Right lobe of liver (tissue), 6 donors: ENCODE measurements around the gene ZCCHC7. TPM values are rescaled to one million over a fixed set of nuclear protein-coding genes. Genes with fewer than 3 reads are reported as not detected.

Experiments
- ATAC-seq, 4 donors: fragments of 200-7000 bp; cut with Tn5 transposase; one replicate each; pipeline ENCODE4 v1.9.1; 2020; ENCODE audit warnings: mild to moderate bottlenecking in 4 of 4, moderate library complexity in 4 of 4
- DNase-seq, 3 donors: peaks; one replicate each; pipeline ENCODE4 v3.0.0-alpha.2; 2020
- H3K27ac ChIP-seq, 3 donors: fragments of 200-600 bp; one replicate each; pipeline ENCODE4 v1.8.0; 2022
- H3K27me3 ChIP-seq, 2 donors: fragments of 200-600 bp; one replicate each; pipeline ENCODE4 v1.8.0; 2022
- H3K36me3 ChIP-seq, 4 donors: fragments of 200-600 bp; sonication (generic) in 1 of 4; one replicate each; pipeline versions ENCODE4 v1.5.1 to v1.8.0; 2017 to 2022; ENCODE audit warnings: control low read depth in 1 of 4
- H3K4me1 ChIP-seq, 4 donors: fragments of 200-600 bp; sonication (generic) in 1 of 4; one replicate each; pipeline versions ENCODE4 v1.5.1 to v1.8.0; 2017 to 2022; ENCODE audit warnings: control low read depth in 1 of 4
- H3K4me3 ChIP-seq, 3 donors: fragments of 200-600 bp; one replicate each; pipeline ENCODE4 v1.8.0; 2022
- H3K9me3 ChIP-seq, 4 donors: fragments of 200-600 bp; sonication (generic) in 1 of 4; one replicate each; pipeline versions ENCODE4 v1.5.1 to v1.8.0; 2017 to 2022; ENCODE audit warnings: control low read depth in 1 of 4
- POLR2A ChIP-seq: fragments of 450-650 bp; IDR thresholded peaks from one replicate; pipeline ENCODE4 v1.6.1; 2017; ENCODE audit warnings: antibody characterized with exemption, mild to moderate bottlenecking
- WGBS: methylation state at CpG from one replicate; pipeline ENCODE4 v1.1.6; 2018; ENCODE audit warnings: low coverage, low lambda C conversion rate; ENCODE audit not compliant: insufficient coverage; ENCODE audit errors: missing lambda C conversion rate; 5-methylcytosine and 5-hydroxymethylcytosine counted together
- intact Hi-C, 2 donors: fragments of 100-400 bp; cut with DNase I; formaldehyde crosslinking; loops; one replicate each; pipeline versions ENCODE4 v1.11.2 to v1.14.1; 2022
- total RNA-seq, 6 experiments: library from RNA; depleted of rRNA in 2 of 6; stranded (reverse); fragments of >200 nt in 2 of 6; fragmentation: NEBNext Ultra II Directional in 3 of 6; extraction: Animal tissue kit (Norgen Biotek cat#: 25700) in 3 of 6; gene quantifications; one replicate each; pipeline versions ENCODE4 v1.1.0 to v1.2.4, GENCODE V29; 2016 to 2023
- TF ChIP-seq, protein P1 (sequence below), 4 donors: fragments of 200-600 bp in 3 of 4; fragments of 450-650 bp in 1 of 4; IDR thresholded peaks; one replicate each; pipeline versions ENCODE4 v1.5.1 to v1.8.0; 2016 to 2022; ENCODE audit warnings: antibody characterized with exemption in 4 of 4, mild to moderate bottlenecking in 2 of 4
- donor health status: DM: no; HTN: yes; CAD: no.
- donor health status: DM: no; HTN: no; CAD: no.
- donor health status: DM: no; HTN: no; CAD: no.
- donor health status: DM: no; HTN: yes; CAD: no.
- donor health status: DM: no; HTN: yes; CAD: no.

The ZCCHC7 gene
- total RNA-seq, 6 experiments from 2014 or later = 5.9 to 10.0 (median 7.2) TPM

DNA sequence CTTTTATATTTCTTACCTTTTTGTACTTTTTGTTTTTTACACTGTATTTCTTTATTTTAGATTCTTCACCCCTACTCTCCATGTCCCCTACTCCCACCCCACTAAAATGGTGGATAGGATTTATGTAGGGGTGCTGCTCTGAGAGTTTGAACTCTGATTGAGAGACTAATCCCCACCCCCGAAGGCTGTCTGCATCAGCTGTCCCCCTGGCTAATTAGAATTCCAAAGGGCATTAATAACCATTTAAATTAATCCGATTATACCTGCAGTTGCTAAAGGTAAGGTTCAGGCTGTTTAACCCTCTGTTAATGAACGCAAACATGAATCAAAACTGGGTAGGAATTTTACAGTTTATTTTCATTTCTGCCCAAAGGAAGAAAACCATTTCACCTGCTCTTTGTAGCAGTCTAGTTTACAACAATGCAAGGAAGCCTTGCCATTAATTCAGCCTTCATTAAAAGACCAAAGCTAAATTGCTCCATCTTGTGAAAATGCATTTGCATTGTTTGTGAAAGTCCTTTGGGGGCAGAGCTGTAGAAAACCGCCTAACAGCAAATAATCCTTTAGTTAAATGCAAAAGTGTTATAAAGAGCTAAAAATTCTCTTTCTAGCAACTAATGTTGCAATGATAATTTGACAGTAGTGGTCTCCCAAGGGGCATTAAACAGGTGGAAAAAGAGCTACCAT lies 71.2 kb downstream of the ZCCHC7 start:
- Histone ChIP-seq H3K4me1 (no peaks in the 10 kb centered on the region), H3K27ac (no peak overlapping the region), H3K9me3 (no peaks in the 10 kb centered on the region), H3K27me3 (no peaks in the 10 kb centered on the region), H3K36me3 (peaks cover 0 to 2% (median 0%) of the 10 kb centered on the region in 4 donors), H3K4me3 (no peak overlapping the region)
- no peak for ATAC-seq
- intact Hi-C loops = no loop called here
- WGBS = 87% methylated on average over 3 of the region's 4 CpGs
- no peak for DNase-seq
- no peak for TF ChIP-seq POLR2A
- TF ChIP-seq, protein P1, sequence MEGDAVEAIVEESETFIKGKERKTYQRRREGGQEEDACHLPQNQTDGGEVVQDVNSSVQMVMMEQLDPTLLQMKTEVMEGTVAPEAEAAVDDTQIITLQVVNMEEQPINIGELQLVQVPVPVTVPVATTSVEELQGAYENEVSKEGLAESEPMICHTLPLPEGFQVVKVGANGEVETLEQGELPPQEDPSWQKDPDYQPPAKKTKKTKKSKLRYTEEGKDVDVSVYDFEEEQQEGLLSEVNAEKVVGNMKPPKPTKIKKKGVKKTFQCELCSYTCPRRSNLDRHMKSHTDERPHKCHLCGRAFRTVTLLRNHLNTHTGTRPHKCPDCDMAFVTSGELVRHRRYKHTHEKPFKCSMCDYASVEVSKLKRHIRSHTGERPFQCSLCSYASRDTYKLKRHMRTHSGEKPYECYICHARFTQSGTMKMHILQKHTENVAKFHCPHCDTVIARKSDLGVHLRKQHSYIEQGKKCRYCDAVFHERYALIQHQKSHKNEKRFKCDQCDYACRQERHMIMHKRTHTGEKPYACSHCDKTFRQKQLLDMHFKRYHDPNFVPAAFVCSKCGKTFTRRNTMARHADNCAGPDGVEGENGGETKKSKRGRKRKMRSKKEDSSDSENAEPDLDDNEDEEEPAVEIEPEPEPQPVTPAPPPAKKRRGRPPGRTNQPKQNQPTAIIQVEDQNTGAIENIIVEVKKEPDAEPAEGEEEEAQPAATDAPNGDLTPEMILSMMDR (IDR thresholded peaks at IDR 0.05) = no peak

DNA sequence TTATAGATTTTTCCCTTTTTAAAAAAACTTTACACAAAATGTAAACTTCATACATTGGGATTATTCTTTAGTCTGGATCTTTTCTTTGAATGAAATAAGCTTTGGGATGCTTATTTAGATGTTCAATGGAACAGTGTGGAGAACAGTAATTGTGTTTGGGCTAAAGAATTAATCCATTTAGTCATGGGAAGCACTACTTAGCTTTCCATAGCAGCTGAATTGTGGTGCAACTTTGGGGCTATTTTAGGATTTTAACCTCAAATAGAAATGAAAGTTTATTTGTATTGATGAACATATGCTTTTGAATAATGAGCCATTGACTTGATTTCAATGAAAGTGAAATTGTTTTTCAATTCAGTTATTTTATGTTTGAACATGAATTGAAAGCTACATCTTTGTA lies 72.4 kb downstream of the ZCCHC7 start:
- no peak overlapping the region for H3K27ac ChIP-seq
- no peaks in the 10 kb centered on the region for H3K27me3 ChIP-seq
- H3K4me3 ChIP-seq = no peak overlapping the region
- no peaks in the 10 kb centered on the region for H3K9me3 ChIP-seq
- DNase-seq (no peak), ATAC-seq (no peak)
- intact Hi-C loops = no loop called here
- H3K4me1 ChIP-seq = no peaks in the 10 kb centered on the region
- TF ChIP-seq POLR2A = no peak
- H3K36me3 ChIP-seq = peaks cover 0 to 2% (median 0%) of the 10 kb centered on the region in 4 donors

DNA sequence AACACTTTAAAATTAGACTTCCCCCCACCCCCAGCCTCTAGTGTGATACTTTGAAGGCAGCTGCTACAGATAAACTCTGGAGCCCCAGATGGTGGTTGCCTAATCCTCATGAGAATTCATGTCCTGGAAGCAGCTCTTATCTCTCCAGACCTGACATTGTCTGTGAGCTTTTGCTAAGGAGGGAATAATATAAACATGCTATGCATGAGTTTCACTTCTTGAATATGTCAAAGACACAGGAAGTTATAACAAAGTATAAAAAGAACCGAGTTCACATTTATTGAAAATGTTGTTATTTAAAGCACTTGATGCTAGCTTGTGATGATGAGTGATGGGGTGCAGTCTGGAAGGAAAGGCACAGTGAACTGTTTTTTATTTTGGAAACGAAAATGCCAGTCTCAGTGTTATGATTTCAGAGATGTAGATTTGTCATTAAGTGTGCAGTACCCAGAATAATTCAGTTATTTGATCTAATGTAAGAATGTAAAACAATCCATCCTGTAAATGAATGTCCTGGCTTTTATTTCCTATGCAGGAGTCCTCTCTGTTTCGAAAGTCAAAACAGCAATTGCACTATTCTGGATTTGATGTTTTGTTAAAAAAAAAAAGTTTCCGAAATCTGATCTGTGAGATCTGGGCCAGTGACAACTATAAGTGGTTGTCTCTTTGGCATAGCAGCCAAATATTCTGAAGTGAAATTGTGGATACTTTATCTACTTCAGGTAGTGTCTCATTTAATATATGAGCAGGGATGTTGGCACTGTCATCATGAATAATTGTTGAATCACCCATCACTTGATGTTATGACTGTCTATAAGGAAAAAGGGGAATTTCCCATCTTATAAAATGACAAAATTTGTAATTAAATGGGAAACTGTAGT lies 77.0 kb downstream of the ZCCHC7 start:
- H3K36me3 ChIP-seq = peaks cover 0 to 2% (median 0%) of the 10 kb centered on the region in 4 donors
- WGBS = 33% methylated on average over 4 of the region's 4 CpGs
- intact Hi-C loops = no loop called here
- no peaks in the 10 kb centered on the region for H3K27me3 ChIP-seq
- no peak overlapping the region for H3K4me3 ChIP-seq
- ATAC-seq = peak in 3 of 4 donors; percentile 21 to 38 (median 35)
- TF ChIP-seq POLR2A = no peak
- TF ChIP-seq, protein P1 (IDR thresholded peaks at IDR 0.05) = no peak
- no peak overlapping the region for H3K27ac ChIP-seq
- DNase-seq = no peak
- H3K4me1 ChIP-seq = no peaks in the 10 kb centered on the region
- no peaks in the 10 kb centered on the region for H3K9me3 ChIP-seq

DNA sequence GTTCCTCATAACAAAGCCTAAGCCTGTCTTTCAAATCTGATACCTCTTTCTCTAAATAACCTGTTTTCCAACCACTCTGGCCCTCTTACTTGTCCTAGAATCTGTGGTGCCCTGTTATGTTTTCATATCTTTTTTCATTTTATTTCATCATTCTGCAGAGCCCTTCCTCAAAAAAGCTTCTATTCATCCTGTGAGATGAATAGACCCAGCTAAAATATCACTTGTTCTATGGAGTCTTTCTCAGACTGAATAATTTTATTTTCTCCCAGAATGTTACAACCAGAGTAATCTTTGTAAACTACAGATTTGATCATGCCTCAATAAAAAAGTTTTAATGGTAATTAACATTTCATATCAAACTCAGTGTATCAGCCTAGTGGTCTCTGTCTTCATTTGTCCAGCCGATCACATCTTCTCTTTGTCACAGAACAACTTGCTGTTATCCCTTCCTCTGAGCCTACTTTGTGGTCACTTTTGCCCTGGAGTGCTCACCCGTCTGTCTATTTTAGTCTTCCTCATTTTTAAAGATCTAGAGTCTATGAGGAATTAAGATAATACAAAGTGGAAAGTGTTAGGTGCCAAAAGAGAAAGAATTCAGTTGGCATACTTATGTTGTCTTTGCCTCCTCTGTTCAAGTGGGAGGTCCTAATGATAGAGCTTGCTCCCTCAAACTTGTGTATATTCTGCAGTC lies 77.8 kb downstream of the ZCCHC7 start:
- TF ChIP-seq, protein P1 (IDR thresholded peaks at IDR 0.05) = no peak
- no peak for TF ChIP-seq POLR2A
- no peak for DNase-seq
- Histone ChIP-seq H3K9me3 (no peaks in the 10 kb centered on the region), H3K4me1 (no peaks in the 10 kb centered on the region), H3K27me3 (no peaks in the 10 kb centered on the region), H3K27ac (no peak overlapping the region), H3K36me3 (no peaks in the 10 kb centered on the region), H3K4me3 (no peak overlapping the region)
- no peak for ATAC-seq
- intact Hi-C loops = no loop called here
- 75% methylated on average over 2 of the region's 2 CpGs for WGBS
